Right atrium auricular region (tissue), 2 donors: Measurements from ENCODE around the gene FKBP2. TPM values are rescaled to one million over a fixed set of nuclear protein-coding genes. Genes with fewer than 3 reads are reported as not detected.

ENCODE experiments used
- DNase-seq: peaks from one replicate; pipeline ENCODE4 v3.0.0-alpha.2; 2019; ENCODE audit warnings: low spot score
- H3K27ac ChIP-seq, 2 donors: fragments of 200-600 bp; sonication (generic); 1 replicate in 1 of 2; 2 replicates in 1 of 2; pipeline ENCODE4 v1.5.1; 2016 to 2019
- H3K27me3 ChIP-seq, 2 donors: fragments of 200-600 bp; sonication (generic); one replicate each; pipeline versions ENCODE4 v1.5.1 to v1.6.0; 2017 to 2019
- H3K36me3 ChIP-seq: fragments of 200-600 bp; sonication (generic); one replicate; pipeline ENCODE4 v1.5.1; 2016
- H3K4me1 ChIP-seq, 2 donors: fragments of 200-600 bp; sonication (generic); one replicate each; pipeline versions ENCODE4 v1.5.1 to v1.6.0; 2017 to 2019
- H3K4me3 ChIP-seq, 2 donors: fragments of 200-600 bp; sonication (generic); 1 replicate in 1 of 2; 2 replicates in 1 of 2; pipeline ENCODE4 v1.5.1; 2017 to 2019; ENCODE audit warnings: mild to moderate bottlenecking in 1 of 2, moderate library complexity in 1 of 2
- H3K9me3 ChIP-seq, 2 donors: fragments of 200-600 bp; sonication (generic); one replicate each; pipeline ENCODE4 v1.5.1; 2019
- total RNA-seq, 2 donors: library from RNA; depleted of rRNA; stranded (reverse); fragments of >200 nt; gene quantifications; one replicate each; pipeline ENCODE4 v1.1.0, GENCODE V29; 2016
- TF ChIP-seq, protein P1 (sequence below), 2 donors: fragments of 200-600 bp; sonication (generic); IDR thresholded peaks; one replicate each; pipeline ENCODE4 v1.5.1; 2019; ENCODE audit warnings: antibody characterized with exemption in 2 of 2

The FKBP2 gene
- total RNA-seq, 2 donors from 2014 or later: 59.1 to 83.4 TPM

DNA sequence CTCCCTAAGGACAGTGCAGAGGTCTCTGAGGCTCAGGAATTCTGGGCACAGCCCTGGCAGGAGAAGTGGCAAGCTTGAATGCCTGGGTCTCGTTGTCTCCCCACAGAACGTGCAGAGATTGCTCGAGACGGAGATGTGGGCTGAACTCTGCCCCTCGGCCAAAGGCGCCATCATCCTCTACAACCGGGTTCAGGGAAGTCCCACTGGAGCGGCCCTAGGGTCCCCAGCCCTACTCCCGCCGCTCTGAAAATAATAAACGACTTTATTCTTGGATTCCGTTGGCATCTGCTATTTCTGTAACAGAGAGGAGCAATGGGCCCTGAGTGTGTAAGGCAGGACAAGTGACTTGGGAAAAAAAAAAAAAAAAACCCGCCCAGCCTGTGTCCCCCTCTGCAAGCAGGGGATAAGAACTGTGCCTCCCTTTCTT, 11.1 kb upstream of the FKBP2 start:
- Histone ChIP-seq H3K27ac (peak overlapping the region; percentile 92 to 97), H3K27me3 (no peaks in the 10 kb centered on the region), H3K36me3 (no peaks in the 10 kb centered on the region), H3K4me3 (peak overlapping the region; percentile 57 to 77), H3K4me1 (peaks cover 0 to 74% of the 10 kb centered on the region in 2 donors), H3K9me3 (no peaks in the 10 kb centered on the region)
- TF ChIP-seq, protein P1, sequence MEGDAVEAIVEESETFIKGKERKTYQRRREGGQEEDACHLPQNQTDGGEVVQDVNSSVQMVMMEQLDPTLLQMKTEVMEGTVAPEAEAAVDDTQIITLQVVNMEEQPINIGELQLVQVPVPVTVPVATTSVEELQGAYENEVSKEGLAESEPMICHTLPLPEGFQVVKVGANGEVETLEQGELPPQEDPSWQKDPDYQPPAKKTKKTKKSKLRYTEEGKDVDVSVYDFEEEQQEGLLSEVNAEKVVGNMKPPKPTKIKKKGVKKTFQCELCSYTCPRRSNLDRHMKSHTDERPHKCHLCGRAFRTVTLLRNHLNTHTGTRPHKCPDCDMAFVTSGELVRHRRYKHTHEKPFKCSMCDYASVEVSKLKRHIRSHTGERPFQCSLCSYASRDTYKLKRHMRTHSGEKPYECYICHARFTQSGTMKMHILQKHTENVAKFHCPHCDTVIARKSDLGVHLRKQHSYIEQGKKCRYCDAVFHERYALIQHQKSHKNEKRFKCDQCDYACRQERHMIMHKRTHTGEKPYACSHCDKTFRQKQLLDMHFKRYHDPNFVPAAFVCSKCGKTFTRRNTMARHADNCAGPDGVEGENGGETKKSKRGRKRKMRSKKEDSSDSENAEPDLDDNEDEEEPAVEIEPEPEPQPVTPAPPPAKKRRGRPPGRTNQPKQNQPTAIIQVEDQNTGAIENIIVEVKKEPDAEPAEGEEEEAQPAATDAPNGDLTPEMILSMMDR (IDR thresholded peaks at IDR 0.05): no peak
- no peak for DNase-seq

DNA sequence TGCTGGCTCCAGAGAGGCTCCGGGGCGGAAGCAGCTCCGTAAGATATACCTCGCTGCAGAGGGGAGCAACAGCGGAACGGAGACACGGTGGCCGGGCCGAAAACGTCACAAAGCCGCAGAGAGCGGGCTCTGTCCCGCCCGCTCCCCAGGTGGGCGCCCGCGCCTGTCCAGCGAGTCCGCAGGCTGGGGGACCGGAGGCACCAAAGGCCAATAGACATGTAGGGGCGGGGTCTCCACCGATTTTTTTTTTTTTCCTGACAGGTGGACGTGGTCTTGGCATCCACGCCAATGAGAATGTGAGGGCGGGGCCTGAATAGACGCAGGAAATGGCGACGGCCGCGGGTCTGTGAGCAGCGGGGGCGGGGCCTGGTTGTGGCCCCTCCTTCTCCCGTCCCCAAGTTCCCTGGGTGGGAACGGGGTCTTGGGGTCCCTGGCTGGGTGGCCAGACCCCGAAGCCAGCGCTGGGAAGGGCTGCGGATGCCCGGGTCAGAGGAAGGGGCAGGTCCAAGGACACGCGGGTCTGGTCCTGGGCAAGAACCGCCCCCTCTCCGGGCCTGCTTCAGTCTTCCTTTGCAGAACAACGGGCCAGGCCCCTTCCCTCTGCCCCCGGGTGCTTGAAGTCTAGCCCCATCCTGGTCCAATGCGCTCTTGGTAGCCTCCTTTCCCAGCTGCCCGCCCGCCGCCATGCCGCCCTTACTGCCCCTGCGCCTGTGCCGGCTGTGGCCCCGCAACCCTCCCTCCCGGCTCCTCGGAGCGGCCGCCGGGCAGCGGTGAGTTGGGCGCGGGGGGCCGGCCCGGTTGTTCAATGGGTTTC, 10.5 kb upstream of the FKBP2 start, which contains the start of gene DNAJC4:
Gene DNAJC4, plus strand, starts transcription at position 378 of the 814 bp plus-strand sequence. Its CDS starts 307 bp downstream, at position 685.
- Histone ChIP-seq H3K27ac (peak within 1 kb of the TSS; percentile 92 to 97), H3K4me1 (peaks cover 0 to 74% of the 10 kb centered on the region in 2 donors), H3K4me3 (peak within 1 kb of the TSS; percentile 57 to 77), H3K36me3 (no peaks in the 10 kb centered on the region), H3K27me3 (no peaks in the 10 kb centered on the region), H3K9me3 (no peaks in the 10 kb centered on the region)
- TF ChIP-seq, protein P1 (IDR thresholded peaks at IDR 0.05): no peak
- DNase-seq: peak; percentile 94

- peak overlapping the region; percentile 92 to 97 for H3K27ac ChIP-seq
- peaks cover 0 to 75% of the 10 kb centered on the region in 2 donors for H3K4me1 ChIP-seq
- H3K27me3 ChIP-seq: no peaks in the 10 kb centered on the region
- no peaks in the 10 kb centered on the region for H3K9me3 ChIP-seq
- H3K36me3 ChIP-seq: peaks cover 2% of the 10 kb centered on the region
- DNase-seq: no peak
- TF ChIP-seq, protein P1 (IDR thresholded peaks at IDR 0.05): no peak
- H3K4me3 ChIP-seq: peak overlapping the region; percentile 57 to 77
Measured at GRCh38 chr11:64230985-64231365, 9.9 kb upstream of the FKBP2 start.

DNA sequence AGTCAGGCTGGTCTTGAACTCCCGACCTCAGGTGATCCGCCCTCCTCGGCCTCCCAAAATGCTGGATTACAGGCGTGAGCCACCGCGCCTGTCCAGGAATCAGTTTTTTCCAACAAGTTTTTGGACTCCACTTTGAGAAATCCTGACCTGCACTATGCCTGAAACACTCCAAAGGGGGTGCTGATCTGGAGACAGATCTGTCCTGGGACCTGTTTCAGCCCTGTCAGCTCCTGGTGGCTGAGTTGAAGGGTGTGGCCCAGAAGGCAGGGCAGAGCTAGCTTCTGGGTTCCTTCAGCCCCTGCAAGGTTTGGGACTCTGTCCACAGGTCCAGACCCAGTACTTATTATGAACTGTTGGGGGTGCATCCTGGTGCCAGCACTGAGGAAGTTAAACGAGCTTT, 9.3 kb upstream of the FKBP2 start:
- peaks cover 6% of the 10 kb centered on the region for H3K36me3 ChIP-seq
- H3K27ac ChIP-seq: peak overlapping the region in 1 of 2 donors; percentile 97
- H3K9me3 ChIP-seq: no peaks in the 10 kb centered on the region
- H3K4me3 ChIP-seq: peak overlapping the region in 1 of 2 donors; percentile 77
- no peak for DNase-seq
- TF ChIP-seq, protein P1 (IDR thresholded peaks at IDR 0.05): no peak
- peaks cover 0 to 76% of the 10 kb centered on the region in 2 donors for H3K4me1 ChIP-seq
- no peaks in the 10 kb centered on the region for H3K27me3 ChIP-seq

DNA sequence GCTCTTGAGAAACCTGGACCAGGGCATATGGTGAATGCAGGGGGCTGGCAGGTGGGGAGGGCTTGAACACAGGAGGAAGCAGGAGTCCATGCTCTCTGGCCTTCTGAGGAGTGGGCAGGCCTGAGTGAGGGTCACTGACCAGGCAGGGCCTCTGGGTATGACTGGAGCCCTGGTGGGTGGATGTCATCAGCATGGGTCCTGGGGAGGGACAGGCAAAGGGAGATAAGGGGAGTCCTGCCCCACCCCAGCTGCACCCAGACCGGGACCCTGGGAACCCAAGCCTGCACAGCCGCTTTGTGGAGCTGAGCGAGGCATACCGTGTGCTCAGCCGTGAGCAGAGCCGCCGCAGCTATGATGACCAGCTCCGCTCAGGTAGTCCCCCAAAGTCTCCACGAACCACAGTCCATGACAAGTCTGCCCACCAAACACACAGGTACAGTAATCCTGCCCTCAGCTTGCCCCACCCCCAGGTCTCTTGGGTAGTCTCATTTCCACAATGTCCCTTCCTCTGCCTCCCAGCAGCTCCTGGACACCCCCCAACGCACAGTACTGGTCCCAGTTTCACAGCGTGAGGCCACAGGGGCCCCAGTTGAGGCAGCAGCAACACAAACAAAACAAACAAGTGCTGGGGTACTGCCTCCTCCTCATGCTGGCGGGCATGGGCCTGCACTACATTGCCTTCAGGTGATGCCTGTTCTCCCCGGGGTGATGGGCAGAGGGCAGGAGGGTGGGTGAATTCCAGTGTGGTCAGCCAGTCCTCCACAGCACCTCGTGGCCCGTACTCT, 8.5 kb upstream of the FKBP2 start:
- H3K27ac ChIP-seq: peak overlapping the region in 1 of 2 donors; percentile 97

More for the DNA sequence above, 8.5 kb upstream of the FKBP2 start:
- Histone ChIP-seq H3K4me3 (no peak overlapping the region), H3K27me3 (no peaks in the 10 kb centered on the region), H3K36me3 (peaks cover 6% of the 10 kb centered on the region), H3K4me1 (peaks cover 0 to 76% of the 10 kb centered on the region in 2 donors), H3K9me3 (no peaks in the 10 kb centered on the region)
- TF ChIP-seq, protein P1 (IDR thresholded peaks at IDR 0.05): no peak
- no peak for DNase-seq
